Natural killer cell (primary cell): ENCODE data around the gene KRT6C. TPM values are rescaled to one million over a fixed set of nuclear protein-coding genes. Genes with fewer than 3 reads are reported as not detected.

ENCODE experiments used
- ATAC-seq, 3 donors: fragments of 150-1000 bp in 2 of 3; fragments of 200-7000 bp in 1 of 3; cut with Tn5 transposase; 1 replicate in 1 of 3; 2 replicates in 2 of 3; pipeline ENCODE4 v1.10.0; 2021; ENCODE audit warnings: mild to moderate bottlenecking in 2 of 3, moderate library complexity in 2 of 3
- DNase-seq, 2 donors: peaks; one replicate each; pipeline versions ENCODE4 v3.0.0 to v3.0.0-alpha.2; 2013 to 2021; ENCODE audit warnings: mixed read lengths in 1 of 2
- H3K27ac ChIP-seq: one replicate; pipeline ENCODE4 v1.5.1; 2013; ENCODE audit warnings: mild to moderate bottlenecking, low read length
- H3K27me3 ChIP-seq: one replicate; pipeline ENCODE4 v1.6.1; 2013; ENCODE audit warnings: low read length; ENCODE audit not compliant: control insufficient read depth, insufficient read depth
- H3K36me3 ChIP-seq: one replicate; pipeline ENCODE4 v1.6.1; 2013; ENCODE audit warnings: low read length; ENCODE audit not compliant: control insufficient read depth, insufficient read depth
- H3K4me1 ChIP-seq: one replicate; pipeline ENCODE4 v1.6.1; 2013; ENCODE audit warnings: low read length; ENCODE audit not compliant: control insufficient read depth, insufficient read depth
- H3K4me3 ChIP-seq: one replicate; pipeline ENCODE4 v1.5.1; 2013; ENCODE audit warnings: low read length
- H3K9me3 ChIP-seq: one replicate; pipeline ENCODE4 v1.6.1; 2013; ENCODE audit warnings: low read length; ENCODE audit not compliant: control insufficient read depth, insufficient read depth
- H3K27ac Mint-ChIP-seq, 2 donors: one replicate each; pipeline ENCODE4 v1.8.0; 2022; ENCODE audit warnings: mild to moderate bottlenecking in 2 of 2, mixed read lengths in 2 of 2, moderate library complexity in 1 of 2
- H3K27me3 Mint-ChIP-seq, 2 donors: one replicate each; pipeline ENCODE4 v1.8.0; 2022; ENCODE audit warnings: low read depth in 2 of 2, mixed read lengths in 2 of 2
- H3K36me3 Mint-ChIP-seq: one replicate; pipeline ENCODE4 v1.8.0; 2022; ENCODE audit warnings: mixed read lengths
- H3K4me1 Mint-ChIP-seq, 2 donors: one replicate each; pipeline ENCODE4 v1.8.0; 2022; ENCODE audit warnings: mixed read lengths in 2 of 2
- H3K4me3 Mint-ChIP-seq: one replicate; pipeline ENCODE4 v1.8.0; 2022; ENCODE audit warnings: mild to moderate bottlenecking, moderate library complexity, mixed read lengths
- H3K9me3 Mint-ChIP-seq, 2 donors: one replicate each; pipeline ENCODE4 v1.8.0; 2022; ENCODE audit warnings: mixed read lengths in 2 of 2
- WGBS: methylation state at CpG from one replicate; pipeline ENCODE4 v1.1.7; 2013; ENCODE audit warnings: missing lambda C conversion rate; ENCODE audit not compliant: insufficient coverage; 5-methylcytosine and 5-hydroxymethylcytosine counted together
- intact Hi-C: fragments of 100-400 bp; cut with micrococcal nuclease; formaldehyde crosslinking; loops from one replicate; pipeline ENCODE4 v1.14.2; 2022
- total RNA-seq, 4 donors: library from RNA; stranded (reverse); fragments of 120-200 nt in 1 of 4; gene quantifications; one replicate each; pipeline versions ENCODE4 v1.2.3 to v1.2.4, GENCODE V29; 2013 to 2022
- TF ChIP-seq, protein P1 (sequence below): fragments of 200-600 bp; IDR thresholded peaks from one replicate; pipeline ENCODE4 v1.8.0; 2022; ENCODE audit warnings: antibody characterized with exemption

Gene KRT6C
- total RNA-seq, 3 donors from 2014 or later (not counting 1 experiment from before 2014, with no cell fraction given): not detected

DNA sequence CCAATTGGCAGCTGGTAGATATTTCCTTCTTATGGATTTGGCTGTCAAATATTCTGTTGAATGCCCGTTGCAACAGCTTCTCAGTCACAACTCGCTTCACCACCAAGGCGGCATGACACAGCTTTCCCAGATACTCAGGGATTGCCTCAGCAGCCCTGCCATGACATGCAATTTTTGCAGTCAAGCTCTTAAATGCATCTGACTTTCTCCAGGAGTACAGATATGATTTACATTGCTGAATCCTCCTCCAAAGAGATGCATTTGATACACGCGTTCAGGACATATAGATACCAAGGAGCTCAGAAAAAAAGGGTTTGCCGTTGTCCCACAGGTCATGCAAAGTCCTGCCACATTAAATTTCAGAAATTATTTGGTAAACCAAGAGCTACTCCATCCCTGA lies 40.1 kb upstream of the KRT6C start:
- Histone ChIP-seq H3K27me3 (no peaks in the 10 kb centered on the region), H3K4me1 (no peaks in the 10 kb centered on the region), H3K9me3 (peaks cover 5% of the 10 kb centered on the region), H3K4me3 (no peak overlapping the region), H3K27ac (no peak overlapping the region), H3K36me3 (no peaks in the 10 kb centered on the region)
- no peak for DNase-seq
- 88% methylated on average over 6 of the region's 6 CpGs for WGBS
- Mint-ChIP-seq H3K9me3 (no peaks in the 10 kb centered on the region), H3K36me3 (no peaks in the 10 kb centered on the region), H3K4me1 (peaks cover 0 to 5% of the 10 kb centered on the region in 2 donors), H3K4me3 (no peak overlapping the region), H3K27ac (no peak overlapping the region), H3K27me3 (peaks cover 0 to 2% of the 10 kb centered on the region in 2 donors)
- intact Hi-C loops: no loop called here
- TF ChIP-seq, protein P1, sequence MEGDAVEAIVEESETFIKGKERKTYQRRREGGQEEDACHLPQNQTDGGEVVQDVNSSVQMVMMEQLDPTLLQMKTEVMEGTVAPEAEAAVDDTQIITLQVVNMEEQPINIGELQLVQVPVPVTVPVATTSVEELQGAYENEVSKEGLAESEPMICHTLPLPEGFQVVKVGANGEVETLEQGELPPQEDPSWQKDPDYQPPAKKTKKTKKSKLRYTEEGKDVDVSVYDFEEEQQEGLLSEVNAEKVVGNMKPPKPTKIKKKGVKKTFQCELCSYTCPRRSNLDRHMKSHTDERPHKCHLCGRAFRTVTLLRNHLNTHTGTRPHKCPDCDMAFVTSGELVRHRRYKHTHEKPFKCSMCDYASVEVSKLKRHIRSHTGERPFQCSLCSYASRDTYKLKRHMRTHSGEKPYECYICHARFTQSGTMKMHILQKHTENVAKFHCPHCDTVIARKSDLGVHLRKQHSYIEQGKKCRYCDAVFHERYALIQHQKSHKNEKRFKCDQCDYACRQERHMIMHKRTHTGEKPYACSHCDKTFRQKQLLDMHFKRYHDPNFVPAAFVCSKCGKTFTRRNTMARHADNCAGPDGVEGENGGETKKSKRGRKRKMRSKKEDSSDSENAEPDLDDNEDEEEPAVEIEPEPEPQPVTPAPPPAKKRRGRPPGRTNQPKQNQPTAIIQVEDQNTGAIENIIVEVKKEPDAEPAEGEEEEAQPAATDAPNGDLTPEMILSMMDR: no peak
- no peak for ATAC-seq

DNA sequence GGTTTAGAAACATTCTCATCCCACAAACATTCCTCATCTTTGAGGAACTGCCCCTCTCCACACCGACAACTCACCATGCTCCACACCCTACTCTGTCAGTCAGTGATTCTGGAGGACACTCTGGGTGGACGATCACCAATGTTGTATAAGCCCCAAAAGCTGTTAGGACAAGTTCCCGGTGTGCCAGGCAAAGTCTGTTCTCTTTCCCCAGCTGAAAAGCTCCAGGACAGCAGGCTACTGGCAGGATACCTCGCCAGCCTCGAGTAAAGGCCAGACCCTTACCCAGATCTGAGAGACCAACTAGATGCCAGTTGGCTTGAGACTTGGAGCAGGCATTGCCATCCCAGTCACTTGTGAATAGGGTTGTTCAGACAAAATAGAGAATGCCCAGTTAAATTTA lies 34.6 kb upstream of the KRT6C start:
- Histone ChIP-seq H3K4me3 (no peak overlapping the region), H3K27ac (no peak overlapping the region), H3K9me3 (peaks cover 5% of the 10 kb centered on the region), H3K4me1 (peaks cover 5% of the 10 kb centered on the region), H3K36me3 (no peaks in the 10 kb centered on the region), H3K27me3 (peaks cover 5% of the 10 kb centered on the region)
- Mint-ChIP-seq H3K4me1 (peaks cover 16 to 21% of the 10 kb centered on the region in 2 donors), H3K9me3 (no peaks in the 10 kb centered on the region), H3K27me3 (peaks cover 15 to 19% of the 10 kb centered on the region in 2 donors), H3K4me3 (no peak overlapping the region), H3K36me3 (no peaks in the 10 kb centered on the region), H3K27ac (peak overlapping the region in 1 of 2 donors; percentile 12)
- DNase-seq (no peak), ATAC-seq (no peak)
- 85% methylated on average over 5 of the region's 5 CpGs for WGBS
- TF ChIP-seq, protein P1: no peak
- intact Hi-C loops: no loop called here

DNA sequence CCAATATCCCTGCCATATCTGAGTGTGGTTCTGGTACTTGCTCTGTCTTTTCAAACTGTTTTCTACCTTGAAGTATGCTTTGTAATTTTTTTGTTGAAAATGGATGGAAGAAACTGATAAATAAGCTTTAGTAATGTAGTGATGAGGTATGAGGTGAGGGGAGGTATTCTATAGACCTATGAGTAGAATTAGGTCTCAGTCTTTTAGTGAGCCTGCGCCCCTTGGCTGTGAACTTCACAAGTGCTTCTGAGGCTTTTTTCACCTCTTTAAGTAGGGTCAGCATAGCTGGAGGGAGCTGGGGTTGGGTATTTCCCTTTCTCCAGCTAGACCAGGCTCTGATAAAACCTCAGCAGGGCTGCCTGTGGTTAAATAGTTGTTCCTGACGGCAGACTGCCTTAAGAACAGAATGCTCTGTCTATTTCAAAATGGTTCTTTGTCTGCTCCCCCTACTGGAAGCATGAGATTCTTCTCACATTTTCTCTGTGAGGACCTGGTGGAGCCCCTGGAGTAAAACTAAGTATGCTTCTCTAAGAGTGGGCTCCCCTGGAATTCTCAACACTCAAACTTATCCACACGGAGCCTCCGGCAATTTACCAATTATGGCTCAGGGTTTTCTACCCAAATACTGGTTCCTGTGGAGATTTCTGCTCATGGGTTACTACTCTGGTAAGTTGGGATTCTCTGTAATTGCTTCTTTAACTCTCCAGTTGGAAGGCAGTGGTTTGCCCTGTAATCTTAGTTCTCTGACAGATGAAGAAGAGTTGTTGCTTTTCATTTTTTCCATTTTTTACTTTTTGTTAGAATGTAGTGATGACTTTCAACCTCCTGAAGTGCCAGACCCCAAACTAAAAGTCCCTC lies 33.5 kb upstream of the KRT6C start:
- peak; percentile 81 to 99 (median 93) for ATAC-seq

More for the DNA sequence above, 33.5 kb upstream of the KRT6C start:
- TF ChIP-seq, protein P1: peak; percentile 48
- peaks cover 15 to 24% of the 10 kb centered on the region in 2 donors for H3K27me3 Mint-ChIP-seq
- no peak overlapping the region for H3K4me3 ChIP-seq
- peaks cover 16 to 21% of the 10 kb centered on the region in 2 donors for H3K4me1 Mint-ChIP-seq
- H3K36me3 ChIP-seq: no peaks in the 10 kb centered on the region
- peaks cover 5% of the 10 kb centered on the region for H3K27me3 ChIP-seq
- H3K9me3 Mint-ChIP-seq: no peaks in the 10 kb centered on the region
- intact Hi-C loops: no loop called here
- peak overlapping the region; percentile 7 for H3K4me3 Mint-ChIP-seq
- DNase-seq: peak in 1 of 2 donors; percentile 59
- H3K9me3 ChIP-seq: peaks cover 5% of the 10 kb centered on the region
- 6% methylated on average over 2 of the region's 4 CpGs for WGBS
- peak overlapping the region; percentile 12 to 49 for H3K27ac Mint-ChIP-seq
- H3K36me3 Mint-ChIP-seq: peaks cover 5% of the 10 kb centered on the region
- no peak overlapping the region for H3K27ac ChIP-seq
- H3K4me1 ChIP-seq: peaks cover 5% of the 10 kb centered on the region
